Measurements from ENCODE around the gene NUDC.
"Not testable (repeated sequence)": the region's sequence is repeated elsewhere in the genome, so short reads cannot be mapped to it uniquely, and the experiment has no call there.

NUDC gene

GRCh38 chr1:26953374-26953773 is 31.8 kb downstream of the NUDC start:
- DNase-seq, result no peak

- no peak for DNase-seq
Observed at GRCh38 chr1:26956321-26956720, 34.8 kb downstream of the NUDC start.

- DNase-seq, result no peak
Observed at GRCh38 chr1:26957306-26957705, 35.8 kb downstream of the NUDC start.

GRCh38 chr1:26959270-26959669 is 37.7 kb downstream of the NUDC start:
- DNase-seq, result no peak

GRCh38 chr1:26959722-26960624 is 38.4 kb downstream of the NUDC start, which contains the start of gene KDF1:
Gene KDF1 (minus strand): TSS chr1:26960468. CDS start chr1:26952380, 8,088 bp downstream.
- DNase-seq, result no peak

- DNase-seq, result no peak
Observed at GRCh38 chr1:26960625-26960966, 39.1 kb downstream of the NUDC start.

GRCh38 chr1:26961826-26962225 is 40.3 kb downstream of the NUDC start:
- no peak for DNase-seq

- DNase-seq, result no peak
Observed at GRCh38 chr1:26965213-26965612, 43.7 kb downstream of the NUDC start.

- no peak for DNase-seq
Observed at GRCh38 chr1:26965628-26966027, 44.1 kb downstream of the NUDC start.

GRCh38 chr1:26970810-26971209 is 49.3 kb downstream of the NUDC start:
- DNase-seq, result peak; percentile 64

GRCh38 chr1:26971590-26971989 is 50.0 kb downstream of the NUDC start:
- DNase-seq, result no peak

- DNase-seq, result no peak
Observed at GRCh38 chr1:26972390-26972789, 50.8 kb downstream of the NUDC start.

- DNase-seq, result no peak
Observed at GRCh38 chr1:26972821-26973220, 51.3 kb downstream of the NUDC start.

- no peak for DNase-seq
Observed at GRCh38 chr1:26976621-26977510, 55.3 kb downstream of the NUDC start.

GRCh38 chr1:26978901-26979300 is 57.4 kb downstream of the NUDC start:
- no peak for DNase-seq

GRCh38 chr1:26981146-26981846 is 59.8 kb downstream of the NUDC start:
- DNase-seq, result peak; percentile 99

- no peak for DNase-seq
Observed at GRCh38 chr1:26983863-26984262, 62.3 kb downstream of the NUDC start.

- no peak for DNase-seq
Observed at GRCh38 chr1:26984291-26984690, 62.7 kb downstream of the NUDC start.

- no peak for DNase-seq
Observed at GRCh38 chr1:26986658-26987057, 65.1 kb downstream of the NUDC start.

GRCh38 chr1:26989403-26990109 is 68.0 kb downstream of the NUDC start:
- not testable (repeated sequence) for DNase-seq

- DNase-seq, result peak; percentile 95
Observed at GRCh38 chr1:26991310-26992116, 70.0 kb downstream of the NUDC start.
